KMS-11 (cell line): ENCODE data around the gene GJC1.

Experiments used
- H2AFZ ChIP-seq: fragments of 200-600 bp; sonication (generic); 2 replicates; pipeline ENCODE4 v1.6.1; 2016; ENCODE audit warnings: antibody characterized with exemption, mixed run types, low read depth
- H3K27ac ChIP-seq: fragments of 200-600 bp; sonication (generic); 2 replicates; pipeline ENCODE4 v1.6.1; 2016; ENCODE audit warnings: mild to moderate bottlenecking, mixed run types
- H3K27me3 ChIP-seq: fragments of 200-600 bp; sonication (generic); 2 replicates; pipeline ENCODE4 v1.6.1; 2017; ENCODE audit warnings: mild to moderate bottlenecking, low read depth, mixed run types, moderate library complexity; ENCODE audit not compliant: insufficient read depth
- H3K36me3 ChIP-seq: fragments of 200-600 bp; sonication (generic); 2 replicates; pipeline ENCODE4 v1.6.1; 2017; ENCODE audit warnings: mild to moderate bottlenecking, mixed run types; ENCODE audit not compliant: insufficient read depth
- H3K4me1 ChIP-seq: fragments of 200-600 bp; sonication (generic); 2 replicates; pipeline ENCODE4 v1.6.1; 2016; ENCODE audit warnings: mild to moderate bottlenecking, low read depth, mixed run types; ENCODE audit not compliant: poor library complexity, severe bottlenecking
- H3K4me2 ChIP-seq: fragments of 200-600 bp; sonication (generic); 2 replicates; pipeline ENCODE4 v1.7.0; 2016; ENCODE audit warnings: mild to moderate bottlenecking, mixed run types
- H3K4me3 ChIP-seq: fragments of 200-600 bp; sonication (generic); IDR thresholded peaks from 2 replicates; pipeline ENCODE4 v1.6.1; 2017; ENCODE audit warnings: low read depth, low read length, mixed read lengths; ENCODE audit not compliant: insufficient read depth
- H3K79me2 ChIP-seq: fragments of 200-600 bp; sonication (generic); 2 replicates; pipeline ENCODE4 v1.6.1; 2016; ENCODE audit warnings: low read depth, mixed run types; ENCODE audit not compliant: insufficient read depth
- H3K9ac ChIP-seq: fragments of 200-600 bp; sonication (generic); 2 replicates; pipeline ENCODE4 v1.6.1; 2016; ENCODE audit warnings: mild to moderate bottlenecking, mixed run types
- H4K20me1 ChIP-seq: fragments of 200-600 bp; sonication (generic); 2 replicates; pipeline ENCODE4 v1.6.1; 2016; ENCODE audit warnings: mild to moderate bottlenecking, mixed run types; ENCODE audit not compliant: insufficient read depth
- CTCF ChIP-seq: fragments of 200-600 bp; sonication (generic); conservative IDR thresholded peaks from 2 replicates; pipeline ENCODE4 v1.6.1; 2017; ENCODE audit warnings: low read depth, mild to moderate bottlenecking, antibody characterized with exemption, low read length, moderate library complexity, mixed read lengths

The GJC1 gene

GRCh38 chr17:44772308-44773045 is 57.6 kb downstream of the GJC1 start:
- Histone ChIP-seq H4K20me1 (no peaks in the 10 kb centered on the region), H3K79me2 (no peaks in the 10 kb centered on the region), H3K4me2 (no peak overlapping the region), H3K4me3 (no peak overlapping the region), H3K4me1 (peaks cover 44% of the 10 kb centered on the region), H3K9ac (no peak overlapping the region), H3K27me3 (no peaks in the 10 kb centered on the region; the same call in 1 of the 2 replicates), H2AFZ (no peak overlapping the region), H3K36me3 (no peaks in the 10 kb centered on the region), H3K27ac (no peak overlapping the region)
- TF ChIP-seq CTCF, result no peak

- no peaks in the 10 kb centered on the region for H4K20me1 ChIP-seq
- peaks cover 52% of the 10 kb centered on the region for H3K4me1 ChIP-seq
- no peaks in the 10 kb centered on the region for H3K79me2 ChIP-seq
- H3K4me3 ChIP-seq, result no peak overlapping the region
- TF ChIP-seq CTCF, result no peak
- no peaks in the 10 kb centered on the region for H3K36me3 ChIP-seq
- H3K27me3 ChIP-seq, result no peaks in the 10 kb centered on the region
- H3K4me2 ChIP-seq, result peak overlapping the region; percentile 39; the same call in 1 of the 2 replicates
- H3K9ac ChIP-seq, result no peak overlapping the region; the same call in 1 of the 2 replicates
- no peak overlapping the region for H2AFZ ChIP-seq
- H3K27ac ChIP-seq, result no peak overlapping the region
Measured at GRCh38 chr17:44770166-44770925, 59.7 kb downstream of the GJC1 start.

- H3K36me3 ChIP-seq, result no peaks in the 10 kb centered on the region
- H3K27me3 ChIP-seq, result no peaks in the 10 kb centered on the region
- no peak overlapping the region for H2AFZ ChIP-seq
- H3K4me3 ChIP-seq, result no peak overlapping the region
- no peak overlapping the region; the same call in 1 of the 2 replicates for H3K9ac ChIP-seq
- peaks cover 50% of the 10 kb centered on the region for H3K4me1 ChIP-seq
- H4K20me1 ChIP-seq, result no peaks in the 10 kb centered on the region
- no peaks in the 10 kb centered on the region for H3K79me2 ChIP-seq
- H3K27ac ChIP-seq, result no peak overlapping the region
- peak overlapping the region; percentile 39; the same call in 1 of the 2 replicates for H3K4me2 ChIP-seq
- no peak for TF ChIP-seq CTCF
Measured at GRCh38 chr17:44769647-44770084, 60.4 kb downstream of the GJC1 start.

- Histone ChIP-seq H3K4me1 (peaks cover 46% of the 10 kb centered on the region), H4K20me1 (no peaks in the 10 kb centered on the region), H2AFZ (no peak overlapping the region), H3K4me2 (no peak overlapping the region), H3K27me3 (no peaks in the 10 kb centered on the region), H3K9ac (no peak overlapping the region), H3K4me3 (no peak overlapping the region), H3K79me2 (no peaks in the 10 kb centered on the region), H3K27ac (no peak overlapping the region), H3K36me3 (no peaks in the 10 kb centered on the region)
- no peak for TF ChIP-seq CTCF
Measured at GRCh38 chr17:44769230-44769629, 60.9 kb downstream of the GJC1 start.
